NT2/D1 (cell line): ENCODE data around the gene KITLG.

Experiments
- SUZ12 ChIP-seq: IDR thresholded peaks from 2 replicates; pipeline ENCODE4 v1.6.1; 2011; ENCODE audit not compliant: insufficient read length, insufficient read depth; ENCODE audit errors: extremely low read depth
- YY1 ChIP-seq: IDR thresholded peaks from 2 replicates; pipeline ENCODE4 v1.6.1; 2011; ENCODE audit not compliant: insufficient read length, insufficient read depth
- ZNF274 ChIP-seq: IDR thresholded peaks from 2 replicates; pipeline ENCODE4 v1.6.1; 2011; ENCODE audit warnings: mild to moderate bottlenecking, low read depth, low read length

DNA sequence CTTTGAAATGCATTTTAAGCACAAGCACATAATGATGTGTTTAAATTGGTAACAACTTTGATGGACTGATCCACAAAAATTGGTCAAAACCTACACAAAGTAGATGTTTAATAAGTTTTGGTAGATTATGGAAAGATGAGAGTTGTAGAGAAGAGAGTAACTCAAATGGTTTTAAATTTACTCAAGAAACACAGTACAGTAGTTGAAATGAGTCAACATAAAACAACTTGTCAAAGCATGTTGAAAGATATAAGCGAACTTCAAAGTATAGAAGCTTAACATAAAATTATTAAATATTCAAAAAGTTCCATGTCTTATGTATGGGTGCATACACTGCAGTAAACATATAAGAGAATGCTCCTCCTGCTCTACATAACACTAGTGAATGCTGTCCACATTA, 49.4 kb downstream of the KITLG start:
- TF ChIP-seq ZNF274 (no peak), SUZ12 (no peak), YY1 (no peak)
